GM10266 (cell line): ENCODE data around the gene CLCN3.

Source experiments
- DNase-seq: peaks from one replicate; pipeline ENCODE4 v3.0.0; 2012; ENCODE audit errors: extremely low spot score
- TF ChIP-seq, protein P1 (sequence below): IDR thresholded peaks from 2 replicates; pipeline ENCODE4 v1.5.1; 2012; ENCODE audit warnings: mild to moderate bottlenecking, low read depth; ENCODE audit not compliant: control insufficient read depth, insufficient read depth; ENCODE audit errors: missing control alignments

Gene CLCN3

DNA sequence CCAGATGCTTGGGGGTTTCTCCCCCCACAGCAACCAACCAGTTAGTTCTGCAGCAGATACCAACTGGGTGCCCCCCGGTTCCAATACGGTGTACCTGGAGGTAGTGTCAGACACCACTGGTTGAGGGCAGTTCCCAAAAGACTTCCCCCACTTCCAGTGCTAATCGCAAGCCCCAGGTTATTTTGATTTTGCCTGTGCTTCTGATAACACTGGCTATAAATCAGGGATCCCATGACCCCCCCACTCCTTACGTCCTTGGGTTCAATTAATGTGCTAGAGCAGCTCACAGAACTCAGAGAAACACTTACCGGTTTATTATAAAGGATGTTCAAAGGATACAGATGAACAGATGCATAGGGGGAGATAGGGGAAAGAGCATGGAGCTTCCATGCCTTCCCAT is 5.5 kb downstream of the CLCN3 start:
- TF ChIP-seq, protein P1, sequence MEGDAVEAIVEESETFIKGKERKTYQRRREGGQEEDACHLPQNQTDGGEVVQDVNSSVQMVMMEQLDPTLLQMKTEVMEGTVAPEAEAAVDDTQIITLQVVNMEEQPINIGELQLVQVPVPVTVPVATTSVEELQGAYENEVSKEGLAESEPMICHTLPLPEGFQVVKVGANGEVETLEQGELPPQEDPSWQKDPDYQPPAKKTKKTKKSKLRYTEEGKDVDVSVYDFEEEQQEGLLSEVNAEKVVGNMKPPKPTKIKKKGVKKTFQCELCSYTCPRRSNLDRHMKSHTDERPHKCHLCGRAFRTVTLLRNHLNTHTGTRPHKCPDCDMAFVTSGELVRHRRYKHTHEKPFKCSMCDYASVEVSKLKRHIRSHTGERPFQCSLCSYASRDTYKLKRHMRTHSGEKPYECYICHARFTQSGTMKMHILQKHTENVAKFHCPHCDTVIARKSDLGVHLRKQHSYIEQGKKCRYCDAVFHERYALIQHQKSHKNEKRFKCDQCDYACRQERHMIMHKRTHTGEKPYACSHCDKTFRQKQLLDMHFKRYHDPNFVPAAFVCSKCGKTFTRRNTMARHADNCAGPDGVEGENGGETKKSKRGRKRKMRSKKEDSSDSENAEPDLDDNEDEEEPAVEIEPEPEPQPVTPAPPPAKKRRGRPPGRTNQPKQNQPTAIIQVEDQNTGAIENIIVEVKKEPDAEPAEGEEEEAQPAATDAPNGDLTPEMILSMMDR, result no peak
- DNase-seq, result no peak

DNA sequence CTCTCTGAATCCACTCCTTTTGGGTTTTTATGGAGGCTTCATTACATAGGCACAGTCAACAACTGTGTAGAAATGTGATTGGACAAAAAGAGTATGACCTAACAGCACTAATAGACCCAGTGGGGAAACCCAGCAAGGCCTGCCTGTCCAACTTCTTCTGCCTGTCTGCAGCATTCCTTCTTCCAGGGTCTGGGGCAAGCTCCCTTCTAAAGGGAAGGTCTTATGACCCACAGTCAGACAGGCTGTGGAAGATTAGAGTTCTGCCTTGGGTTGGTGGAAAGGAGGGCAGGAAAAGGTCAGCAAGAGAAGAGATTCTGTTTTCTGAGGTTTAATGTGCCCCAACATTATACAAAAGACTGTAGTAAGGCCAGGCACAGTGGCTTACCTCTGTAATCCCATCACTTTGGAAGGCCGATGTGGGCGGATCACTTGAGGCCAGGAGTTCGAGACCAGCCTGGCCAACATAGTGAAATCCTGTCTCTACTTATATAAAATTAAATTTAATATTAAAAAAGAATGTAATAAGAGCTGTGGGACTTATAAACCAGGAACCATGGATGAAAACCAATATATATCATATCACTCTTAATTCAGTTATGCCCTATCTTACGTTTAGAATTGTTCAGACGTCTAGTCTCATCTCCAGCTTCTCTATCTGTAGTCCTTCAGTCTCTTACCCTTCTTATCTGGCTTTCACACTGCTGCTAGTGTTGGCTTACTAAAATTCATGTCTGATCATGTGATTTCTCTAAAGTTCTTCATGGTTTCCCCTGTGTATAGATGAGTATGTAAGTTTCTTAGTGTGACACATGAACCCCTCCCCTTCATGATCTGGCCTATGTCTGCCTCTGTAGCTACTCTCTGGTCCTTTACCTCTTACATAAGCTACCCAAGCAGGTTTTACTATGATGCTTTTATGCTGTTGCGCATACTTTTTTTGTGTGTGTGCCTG is 6.2 kb downstream of the CLCN3 start:
- TF ChIP-seq, protein P1, result no peak
- DNase-seq, result no peak

DNA sequence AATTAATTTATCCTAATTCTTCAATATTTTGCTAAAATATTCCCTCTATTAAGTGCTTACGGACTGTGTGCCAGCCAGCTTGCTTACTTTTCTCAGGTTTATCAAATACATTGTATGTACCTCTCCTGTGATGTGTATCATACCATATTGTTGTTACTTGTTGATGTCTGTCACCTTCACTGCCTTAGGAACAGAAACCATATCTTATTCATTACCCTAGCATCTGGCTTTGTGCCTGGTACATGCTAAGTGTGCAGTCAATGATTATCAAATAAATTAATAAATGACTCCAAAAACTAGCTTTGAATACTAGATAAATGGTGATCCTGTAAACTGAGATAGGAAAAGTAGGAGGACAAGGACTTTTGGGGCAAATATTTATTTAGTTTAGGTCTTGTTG is 6.9 kb downstream of the CLCN3 start:
- no peak for DNase-seq
- TF ChIP-seq, protein P1, result no peak

DNA sequence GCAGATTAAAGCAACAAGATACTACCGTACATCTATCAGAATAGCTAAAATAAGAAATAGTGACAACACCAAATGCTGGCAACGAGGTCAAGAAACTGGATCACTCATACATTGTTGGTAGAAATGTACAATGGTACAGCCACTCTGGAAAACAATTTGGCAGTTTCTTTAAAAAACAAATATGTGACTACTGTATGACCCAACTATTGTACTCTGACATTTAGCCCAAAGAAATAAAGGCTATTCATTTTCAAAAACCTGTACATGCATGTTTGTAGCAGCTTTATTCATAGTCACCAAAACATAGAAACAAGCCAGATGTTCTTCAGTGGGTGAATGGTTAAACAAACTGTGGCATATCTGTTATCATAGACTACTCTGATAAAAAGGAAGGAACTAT is 8.2 kb downstream of the CLCN3 start:
- TF ChIP-seq, protein P1, result no peak
- no peak for DNase-seq

DNA sequence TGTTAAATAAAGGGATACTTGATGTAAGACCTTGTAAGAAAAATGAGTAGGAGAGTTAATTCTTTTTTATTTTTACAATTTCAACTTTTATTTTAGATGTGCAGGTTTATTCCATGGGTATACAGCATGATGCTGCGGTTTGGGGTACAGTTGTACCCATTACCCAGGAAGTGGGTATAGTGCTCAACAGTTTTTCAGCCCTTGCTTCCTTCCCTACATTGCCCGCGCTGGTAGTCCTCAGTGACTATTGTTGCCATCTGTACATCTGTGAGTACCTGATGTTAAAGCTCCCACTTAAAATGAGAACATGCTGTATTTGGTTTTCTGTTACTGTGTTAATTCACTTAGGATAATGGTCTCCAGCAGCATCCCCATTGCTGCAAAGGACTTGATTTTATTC is 9.7 kb downstream of the CLCN3 start:
- TF ChIP-seq, protein P1, result no peak
- no peak for DNase-seq

DNA sequence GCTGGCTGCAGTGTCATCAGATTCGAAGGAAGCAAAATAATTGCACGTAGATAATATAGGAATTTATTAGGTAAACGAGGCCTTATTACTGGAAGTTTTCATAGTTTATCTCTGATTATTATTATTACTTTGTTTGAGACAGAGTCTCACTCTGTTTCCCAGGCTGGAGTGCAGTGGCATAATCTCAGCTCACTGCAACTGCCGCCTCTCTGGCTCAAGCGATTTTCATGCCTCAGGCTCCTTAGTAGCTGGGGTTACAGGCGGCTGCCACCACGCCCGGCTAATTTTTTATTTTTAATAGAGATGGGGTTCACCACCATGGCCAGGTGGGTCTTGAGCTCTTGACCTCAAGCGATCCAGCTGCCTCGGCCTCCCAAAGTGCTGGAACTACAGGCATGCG is 12.5 kb downstream of the CLCN3 start:
- TF ChIP-seq, protein P1, result no peak
- no peak for DNase-seq

DNA sequence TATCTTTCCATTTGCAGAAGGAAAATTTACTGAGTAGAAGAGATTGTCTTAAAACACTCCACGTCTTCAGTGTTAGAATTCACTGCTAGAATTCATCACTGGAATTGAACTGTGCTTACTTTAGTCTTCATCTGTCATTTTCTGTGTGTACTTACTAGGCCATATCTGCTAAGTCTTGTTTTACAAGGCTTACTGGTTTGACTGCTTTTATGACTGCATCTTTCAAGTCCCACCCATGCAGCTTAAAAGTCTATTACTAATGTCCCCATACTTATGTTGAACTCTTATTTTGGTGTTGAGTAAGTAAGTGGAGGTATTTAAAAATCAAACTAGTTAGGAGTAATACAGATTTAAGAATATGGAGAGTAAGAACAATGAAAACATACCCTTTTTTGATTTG is 14.6 kb downstream of the CLCN3 start:
- no peak for DNase-seq
- TF ChIP-seq, protein P1, result no peak
